Spleen (tissue), 11 donors: ENCODE results near the gene EDEM1. TPM values are rescaled to one million over a fixed set of nuclear protein-coding genes. Genes with fewer than 3 reads are reported as not detected.

ENCODE experiments used
- DNase-seq: peaks from one replicate; pipeline ENCODE4 v3.0.0-alpha.2; 2020
- H3K27ac ChIP-seq, 8 donors: fragments of 200-600 bp; sonication (generic) in 7 of 8; 1 replicate in 4 of 8; 2 replicates in 4 of 8; pipeline versions ENCODE4 v1.5.0 to v1.8.0; 2016 to 2021; ENCODE audit warnings: inconsistent platforms in 4 of 8, mild to moderate bottlenecking in 4 of 8, moderate library complexity in 1 of 8
- H3K27me3 ChIP-seq, 7 donors: fragments of 200-600 bp; sonication (generic) in 6 of 7; replicated peaks in 1 of 7; 1 replicate in 4 of 7; 2 replicates in 3 of 7; pipeline versions ENCODE4 v1.5.0 to v1.8.0; 2016 to 2021; ENCODE audit warnings: inconsistent platforms in 3 of 7, mild to moderate bottlenecking in 1 of 7
- H3K36me3 ChIP-seq, 6 donors: fragments of 200-600 bp; sonication (generic) in 5 of 6; 1 replicate in 4 of 6; 2 replicates in 2 of 6; pipeline versions ENCODE4 v1.5.0 to v1.8.0; 2016 to 2021; ENCODE audit warnings: inconsistent platforms in 2 of 6
- H3K4me1 ChIP-seq, 6 donors: fragments of 200-600 bp; sonication (generic) in 5 of 6; 1 replicate in 3 of 6; 2 replicates in 3 of 6; pipeline versions ENCODE4 v1.5.0 to v1.8.0; 2016 to 2021; ENCODE audit warnings: inconsistent platforms in 3 of 6
- H3K4me3 ChIP-seq, 8 donors: fragments of 200-600 bp; sonication (generic) in 7 of 8; 1 replicate in 4 of 8; 2 replicates in 4 of 8; pipeline versions ENCODE4 v1.5.0 to v1.8.0; 2016 to 2021; ENCODE audit warnings: inconsistent platforms in 4 of 8, mild to moderate bottlenecking in 4 of 8, moderate library complexity in 2 of 8
- H3K9me3 ChIP-seq, 8 donors: fragments of 200-600 bp; sonication (generic) in 7 of 8; 1 replicate in 4 of 8; 2 replicates in 4 of 8; pipeline versions ENCODE4 v1.5.0 to v1.8.0; 2016 to 2021; ENCODE audit warnings: inconsistent platforms in 4 of 8
- POLR2A ChIP-seq, 3 donors: fragments of 450-650 bp; IDR thresholded peaks; one replicate each; pipeline ENCODE4 v1.5.1; 2017; ENCODE audit warnings: antibody characterized with exemption in 3 of 3, mild to moderate bottlenecking in 1 of 3
- POLR2AphosphoS5 ChIP-seq, 3 donors: sonication (generic); formaldehyde crosslinking; IDR thresholded peaks; one replicate each; pipeline ENCODE4 v1.5.1; 2017; ENCODE audit warnings: antibody characterized with exemption in 3 of 3
- WGBS, 5 donors: extraction: QIAGEN DNeasy Blood & Tissue Kit in 3 of 5; methylation state at CpG; one replicate each; pipeline versions ENCODE4 v1.1.5 to v1.1.7; 2013 to 2018; 5-methylcytosine and 5-hydroxymethylcytosine counted together
- intact Hi-C: fragments of 100-400 bp; cut with DNase I; formaldehyde crosslinking; loops from one replicate; pipeline ENCODE4 v1.15.0; 2023; ENCODE audit warnings: low total_unique reads
- polyA plus RNA-seq, 3 donors: library from polyadenylated mRNA; stranded (reverse); fragments of 200-250 nt; gene quantifications; one replicate each; pipeline ENCODE4 v1.2.1, GENCODE V29; 2013
- total RNA-seq, 7 donors: library from RNA; depleted of rRNA in 3 of 7; stranded (reverse); fragments of >200 nt in 3 of 7; fragmentation: NEBNext Ultra II Directional in 4 of 7; extraction: Animal tissue kit (Norgen Biotek cat#: 25700) in 4 of 7; gene quantifications; one replicate each; pipeline versions ENCODE4 v1.1.0 to v1.2.1, GENCODE V29; 2016 to 2021
- TF ChIP-seq, protein P1 (sequence below), 11 experiments: fragments of 200-600 bp in 7 of 11; fragments of 450-650 bp in 4 of 11; sonication (generic) in 4 of 11; IDR thresholded peaks in 8 of 11; conservative IDR thresholded peaks in 3 of 11; 1 replicate in 7 of 11; 2 replicates in 4 of 11; pipeline versions ENCODE4 v1.4.0 to v1.8.0; 2016 to 2021; ENCODE audit warnings: antibody characterized with exemption in 11 of 11, inconsistent platforms in 4 of 11, mild to moderate bottlenecking in 1 of 11
- donor health status: healthy with polysubstance abuse.
- donor health status: DM: no; HTN: no; CAD: no; lungs with moderate emphysema.
- donor health status: DM: no; HTN: no; CAD: no.
- donor health status: Bipolar disorder and iron deficiency.
- donor health status: healthy.
- donor health status: DM: no; HTN: no; CAD: no.
- donor health status: DM: yes; HTN: yes; CAD: no.

EDEM1 gene
- total and polyA plus RNA-seq, 10 donors: 8.4 to 174 (median 73.8) TPM

DNA sequence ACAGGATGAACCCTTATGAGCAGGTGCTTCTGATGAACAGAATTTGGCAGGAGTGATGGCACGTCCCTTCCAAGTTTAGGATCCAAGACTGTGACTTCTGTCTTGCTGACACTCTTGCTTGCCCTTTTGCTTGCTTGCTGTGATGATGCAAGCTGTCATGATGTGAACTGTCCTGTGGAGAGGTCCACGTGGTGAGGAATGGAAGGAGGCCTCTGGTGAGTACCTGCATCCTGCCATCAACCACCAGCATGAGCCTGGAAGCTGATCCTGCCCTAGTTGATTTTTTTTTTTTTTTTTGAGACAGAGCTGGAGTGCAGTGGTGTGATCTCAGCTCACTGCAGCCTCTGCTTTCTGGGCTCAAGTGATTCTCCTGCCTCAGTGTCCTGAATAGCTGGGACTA is 45.5 kb downstream of the EDEM1 start:
- Histone ChIP-seq H3K27ac (no peak overlapping the region), H3K36me3 (no peaks in the 10 kb centered on the region), H3K4me3 (no peak overlapping the region), H3K27me3 (no peaks in the 10 kb centered on the region), H3K9me3 (no peaks in the 10 kb centered on the region), H3K4me1 (no peaks in the 10 kb centered on the region)
- TF ChIP-seq POLR2A (IDR thresholded peaks at IDR 0.05) (no peak), POLR2AphosphoS5 (IDR thresholded peaks at IDR 0.05) (no peak)
- TF ChIP-seq, protein P1, sequence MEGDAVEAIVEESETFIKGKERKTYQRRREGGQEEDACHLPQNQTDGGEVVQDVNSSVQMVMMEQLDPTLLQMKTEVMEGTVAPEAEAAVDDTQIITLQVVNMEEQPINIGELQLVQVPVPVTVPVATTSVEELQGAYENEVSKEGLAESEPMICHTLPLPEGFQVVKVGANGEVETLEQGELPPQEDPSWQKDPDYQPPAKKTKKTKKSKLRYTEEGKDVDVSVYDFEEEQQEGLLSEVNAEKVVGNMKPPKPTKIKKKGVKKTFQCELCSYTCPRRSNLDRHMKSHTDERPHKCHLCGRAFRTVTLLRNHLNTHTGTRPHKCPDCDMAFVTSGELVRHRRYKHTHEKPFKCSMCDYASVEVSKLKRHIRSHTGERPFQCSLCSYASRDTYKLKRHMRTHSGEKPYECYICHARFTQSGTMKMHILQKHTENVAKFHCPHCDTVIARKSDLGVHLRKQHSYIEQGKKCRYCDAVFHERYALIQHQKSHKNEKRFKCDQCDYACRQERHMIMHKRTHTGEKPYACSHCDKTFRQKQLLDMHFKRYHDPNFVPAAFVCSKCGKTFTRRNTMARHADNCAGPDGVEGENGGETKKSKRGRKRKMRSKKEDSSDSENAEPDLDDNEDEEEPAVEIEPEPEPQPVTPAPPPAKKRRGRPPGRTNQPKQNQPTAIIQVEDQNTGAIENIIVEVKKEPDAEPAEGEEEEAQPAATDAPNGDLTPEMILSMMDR (IDR thresholded peaks at IDR 0.05 in 8 of 11, conservative IDR thresholded peaks at IDR 0.05 in 3 of 11): no peak
- WGBS, 5 donors: 21 to 64% (median 45%) methylated on average over 2 of the region's 2 CpGs
- intact Hi-C loops: no loop called here
- no peak for DNase-seq

DNA sequence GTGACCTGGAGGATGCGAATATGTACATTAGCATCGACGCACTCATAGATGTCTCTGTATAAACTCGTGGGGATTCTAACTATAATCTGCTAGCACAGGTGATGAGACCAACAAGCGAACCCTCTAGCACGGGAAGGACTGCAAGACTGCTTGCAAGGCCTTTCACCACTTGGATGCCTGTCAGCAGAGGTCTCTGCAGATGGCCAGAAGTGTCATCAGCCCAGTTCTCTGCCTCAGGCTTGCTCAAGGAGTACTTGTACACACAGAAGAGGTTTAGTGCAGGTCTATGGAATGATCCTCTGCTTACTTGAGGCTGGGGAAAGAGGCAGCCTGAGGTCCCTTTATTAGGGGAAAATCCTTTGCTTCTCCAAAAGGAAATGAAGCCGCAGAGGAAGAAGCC is 48.1 kb downstream of the EDEM1 start:
- no peak overlapping the region for H3K4me3 ChIP-seq
- H3K27me3 ChIP-seq: no peaks in the 10 kb centered on the region
- intact Hi-C loops: no loop called here
- 89 to 95% (median 91%) methylated on average over 7 of the region's 7 CpGs for WGBS, 5 donors
- no peaks in the 10 kb centered on the region for H3K36me3 ChIP-seq
- TF ChIP-seq POLR2AphosphoS5 (IDR thresholded peaks at IDR 0.05) (no peak), POLR2A (IDR thresholded peaks at IDR 0.05) (no peak)
- TF ChIP-seq, protein P1 (IDR thresholded peaks at IDR 0.05 in 8 of 11, conservative IDR thresholded peaks at IDR 0.05 in 3 of 11): no peak
- H3K4me1 ChIP-seq: no peaks in the 10 kb centered on the region
- no peak for DNase-seq
- H3K9me3 ChIP-seq: no peaks in the 10 kb centered on the region
- H3K27ac ChIP-seq: no peak overlapping the region

DNA sequence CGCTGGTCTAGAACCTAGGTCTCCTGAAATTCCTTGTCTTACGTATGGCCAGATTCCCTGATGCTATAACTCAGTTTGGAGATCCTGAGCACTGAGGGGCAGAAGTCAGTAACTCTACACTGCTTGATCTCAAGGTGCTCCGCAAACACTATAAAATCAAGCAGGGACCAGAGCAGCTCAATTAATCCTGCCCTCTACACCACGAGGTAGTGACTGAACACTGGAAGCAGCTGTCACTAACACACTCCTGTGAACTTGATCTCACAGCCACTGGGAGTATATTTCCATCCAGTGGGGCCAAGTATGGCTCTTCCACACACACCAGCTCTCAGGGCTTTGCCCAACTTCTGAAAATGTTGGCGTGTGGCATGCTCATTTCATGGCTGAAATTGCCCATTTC is 51.0 kb downstream of the EDEM1 start:
- TF ChIP-seq, protein P1 (IDR thresholded peaks at IDR 0.05 in 8 of 11, conservative IDR thresholded peaks at IDR 0.05 in 3 of 11): no peak
- TF ChIP-seq POLR2A (IDR thresholded peaks at IDR 0.05) (no peak), POLR2AphosphoS5 (IDR thresholded peaks at IDR 0.05) (no peak)
- Histone ChIP-seq H3K27me3 (no peaks in the 10 kb centered on the region), H3K4me1 (no peaks in the 10 kb centered on the region), H3K4me3 (no peak overlapping the region), H3K27ac (no peak overlapping the region), H3K9me3 (peaks cover 0 to 4% (median 1%) of the 10 kb centered on the region in 8 donors), H3K36me3 (no peaks in the 10 kb centered on the region)
- intact Hi-C loops: no loop called here
- 63 to 78% (median 68%) methylated on average over 5 of the region's 5 CpGs for WGBS, 5 donors
- no peak for DNase-seq

DNA sequence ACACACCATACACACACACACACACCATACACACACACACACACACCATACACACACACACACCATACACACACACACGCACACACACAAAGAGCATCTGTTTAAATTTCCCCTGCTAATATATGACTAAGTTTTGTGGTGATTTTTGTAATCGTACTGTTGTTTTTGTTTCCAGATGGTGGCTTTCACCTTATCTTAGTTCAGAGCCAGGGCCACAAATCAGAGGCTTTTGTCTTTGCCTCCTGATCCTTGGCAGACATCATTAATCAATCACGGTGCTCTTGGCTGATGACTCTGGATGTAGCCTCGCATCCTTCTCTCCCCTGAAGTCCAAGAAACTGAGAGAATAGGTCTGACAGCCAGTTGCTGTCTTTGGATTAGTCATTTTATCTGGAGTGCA is 52.1 kb downstream of the EDEM1 start:
- Histone ChIP-seq H3K27ac (no peak overlapping the region), H3K27me3 (no peaks in the 10 kb centered on the region), H3K36me3 (no peaks in the 10 kb centered on the region), H3K4me3 (no peak overlapping the region), H3K4me1 (no peaks in the 10 kb centered on the region), H3K9me3 (peaks cover 0 to 12% (median 3%) of the 10 kb centered on the region in 8 donors)
- no peak for DNase-seq
- no peak for TF ChIP-seq POLR2AphosphoS5 (IDR thresholded peaks at IDR 0.05)
- TF ChIP-seq POLR2A (IDR thresholded peaks at IDR 0.05): no peak
- TF ChIP-seq, protein P1 (IDR thresholded peaks at IDR 0.05 in 8 of 11, conservative IDR thresholded peaks at IDR 0.05 in 3 of 11): no peak
- intact Hi-C loops: no loop called here
- 40 to 76% (median 67%) methylated on average over 4 of the region's 4 CpGs for WGBS, 5 donors
